Caco-2 (cell line): ENCODE measurements around the gene SPRN. TPM values are rescaled to one million over a fixed set of nuclear protein-coding genes. Genes with fewer than 3 reads are reported as not detected.
"Not testable (repeated sequence)": the region's sequence is repeated elsewhere in the genome, so short reads cannot be mapped to it uniquely, and the experiment has no call there.

Source experiments
- Bru-seq: library from RNA; stranded (reverse); fragments of 400-500 nt; gene quantifications from one replicate; lab custom pipeline; 2021; lab: Mats Ljungman, UMichigan
- BruChase-seq, 2 experiments: library from RNA; stranded (reverse); fragments of 400-500 nt; gene quantifications; one replicate each; lab custom pipeline; 2021; lab: Mats Ljungman, UMichigan
- BruUV-seq: library from RNA; stranded (reverse); fragments of 400-500 nt; replicated peaks from 2 replicates; lab custom pipeline; 2021; lab: Mats Ljungman, UMichigan
- CTCF ChIA-PET: fragments of 300-600 bp; sonication (Branson Sonifier 250); formaldehyde crosslinking; loops from one replicate; lab custom pipeline; 2022; ENCODE audit warnings: antibody characterized with exemption; lab: Charles Lee
- POLR2A ChIA-PET: fragments of 300-600 bp; sonication (Branson Sonifier 250); formaldehyde crosslinking; loops from one replicate; lab custom pipeline; 2022; ENCODE audit warnings: antibody characterized with exemption; lab: Charles Lee
- DNase-seq, 2 experiments: peaks; one replicate each; pipeline versions ENCODE4 v3.0.0 to v3.0.0-alpha.2; 2020 to 2022
- H3K27me3 ChIP-seq: replicated peaks from 2 replicates; pipeline ENCODE4 v1.6.0; 2011; ENCODE audit warnings: low read length; ENCODE audit not compliant: control insufficient read depth, insufficient read depth
- H3K36me3 ChIP-seq: 2 replicates; pipeline ENCODE4 v1.5.1; 2011; ENCODE audit warnings: low read length; ENCODE audit not compliant: control insufficient read depth, insufficient read depth
- H3K4me1 ChIP-seq: fragments of 250-450 bp; sonication (Bioruptor Pico); 2 replicates; pipeline ENCODE4 v1.5.1; 2020; ENCODE audit warnings: mild to moderate bottlenecking
- H3K4me3 ChIP-seq: 2 replicates; pipeline ENCODE4 v1.5.1; 2011; ENCODE audit warnings: low read depth, mild to moderate bottlenecking, control low read depth, low read length
- H3K9me3 ChIP-seq: fragments of 250-450 bp; sonication (Bioruptor Pico); 2 replicates; pipeline ENCODE4 v1.5.1; 2020; ENCODE audit warnings: mild to moderate bottlenecking, moderate library complexity
- H3K27ac Mint-ChIP-seq: one replicate; pipeline ENCODE4 v1.8.0; 2022; ENCODE audit warnings: mixed read lengths; ENCODE audit not compliant: unreplicated experiment
- H3K27me3 Mint-ChIP-seq: one replicate; pipeline ENCODE4 v1.8.0; 2022; ENCODE audit warnings: mixed read lengths; ENCODE audit not compliant: insufficient read depth, unreplicated experiment
- H3K36me3 Mint-ChIP-seq: one replicate; pipeline ENCODE4 v1.8.0; 2022; ENCODE audit warnings: mild to moderate bottlenecking, mixed read lengths; ENCODE audit not compliant: insufficient read depth, unreplicated experiment
- H3K4me1 Mint-ChIP-seq: one replicate; pipeline ENCODE4 v1.8.0; 2022; ENCODE audit warnings: low read depth, mixed read lengths; ENCODE audit not compliant: unreplicated experiment
- H3K4me3 Mint-ChIP-seq: one replicate; pipeline ENCODE4 v1.8.0; 2022; ENCODE audit warnings: mild to moderate bottlenecking, moderate library complexity, mixed read lengths; ENCODE audit not compliant: unreplicated experiment
- H3K9me3 Mint-ChIP-seq: one replicate; pipeline ENCODE4 v1.8.0; 2022; ENCODE audit warnings: mixed read lengths; ENCODE audit not compliant: unreplicated experiment
- intact Hi-C: fragments of 100-400 bp; cut with micrococcal nuclease; formaldehyde crosslinking; loops from one replicate; pipeline ENCODE4 v1.10.0; 2022; ENCODE audit not compliant: unreplicated experiment
- long read RNA-seq: library from polyadenylated mRNA; stranded (forward); transcript quantifications from one replicate; pipeline ENCODE4 v2.0.0, GENCODE V29; 2022
- total RNA-seq: library from RNA; stranded (reverse); gene quantifications from 2 replicates; pipeline ENCODE4 v1.2.3, GENCODE V29; 2022
- TF ChIP-seq, protein P1 (sequence below), 2 experiments: fragments of 200-600 bp in 1 of 2; IDR thresholded peaks; 1 replicate in 1 of 2; 2 replicates in 1 of 2; pipeline versions ENCODE4 v1.5.1 to v1.8.0; 2011 to 2022; ENCODE audit warnings: antibody characterized with exemption in 1 of 2, control low read depth in 1 of 2, inconsistent platforms in 1 of 2, low read depth in 1 of 2, low read length in 1 of 2, mild to moderate bottlenecking in 1 of 2, moderate library complexity in 1 of 2; ENCODE audit not compliant: insufficient read depth in 1 of 2, severe bottlenecking in 1 of 2, unreplicated experiment in 1 of 2

Gene SPRN, protein sequence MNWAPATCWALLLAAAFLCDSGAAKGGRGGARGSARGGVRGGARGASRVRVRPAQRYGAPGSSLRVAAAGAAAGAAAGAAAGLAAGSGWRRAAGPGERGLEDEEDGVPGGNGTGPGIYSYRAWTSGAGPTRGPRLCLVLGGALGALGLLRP
- total RNA-seq (not detected in 2 replicates), Bru-seq, nascent RNA (not detected), BruChase-seq, experiment 1, labeled RNA remaining after a 2-hour chase (not detected), BruChase-seq, experiment 2, labeled RNA remaining after a 6-hour chase (not detected)
- long read RNA-seq = 0 reads

DNA sequence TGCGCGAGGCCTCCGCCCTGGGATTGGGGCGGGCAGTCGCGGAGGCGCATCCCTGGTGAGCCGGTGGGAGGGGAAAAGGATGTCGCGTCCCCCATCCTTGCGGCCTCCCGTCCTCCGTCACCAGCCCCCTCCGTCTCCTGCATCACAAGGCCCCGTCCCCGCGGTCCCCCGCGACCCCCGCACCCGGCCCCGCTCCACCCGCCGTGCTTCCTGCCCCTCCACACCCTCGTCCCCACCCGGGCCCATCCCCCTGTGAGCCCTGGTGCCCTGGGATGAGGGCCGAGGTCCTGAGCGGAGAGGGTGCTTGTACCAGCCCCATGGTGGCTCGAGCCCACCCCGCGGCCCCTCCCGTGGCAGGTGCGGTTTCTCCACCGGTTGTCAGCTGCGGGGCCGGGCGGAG lies at the start of gene SPRN:
Gene SPRN, minus strand, starts transcription at position 25 of the 400 bp plus-strand sequence. CDS start 944 bp downstream, outside the sequence.
- H3K27ac Mint-ChIP-seq, H3K4me1 ChIP-seq, H3K27me3 ChIP-seq, H3K9me3 Mint-ChIP-seq, BruUV-seq, H3K36me3 ChIP-seq, POLR2A ChIA-PET, H3K27me3 Mint-ChIP-seq, H3K9me3 ChIP-seq, intact Hi-C loops, DNase-seq, H3K4me1 Mint-ChIP-seq, CTCF ChIA-PET: not testable (repeated sequence)
- Mint-ChIP-seq H3K4me3 (peak within 1 kb of the TSS; percentile 61), H3K36me3 (peaks cover 42% of the 10 kb centered on the region)
- H3K4me3 ChIP-seq = peak within 1 kb of the TSS; percentile 22

DNA sequence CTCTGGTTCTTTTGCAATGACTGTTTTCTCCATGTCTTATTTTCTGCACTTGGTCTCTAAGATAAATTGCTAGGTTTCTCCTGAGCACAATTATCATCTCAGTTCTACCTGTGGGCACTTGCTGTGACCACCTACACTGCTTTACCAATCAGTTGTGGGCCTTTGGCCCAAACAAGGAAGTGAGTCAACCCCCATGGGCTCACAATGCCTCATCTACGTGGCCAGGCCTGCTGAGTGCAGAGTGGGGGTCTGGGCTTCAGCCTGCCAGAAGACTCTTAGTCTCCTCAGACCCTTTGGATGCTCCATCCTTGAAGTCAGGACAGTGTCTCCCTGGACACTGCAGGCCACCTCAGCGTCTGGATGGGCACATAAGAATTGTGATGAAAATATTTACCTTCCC lies 49.6 kb upstream of the SPRN start:
- DNase-seq = no peak
- no peaks in the 10 kb centered on the region for H3K9me3 Mint-ChIP-seq
- TF ChIP-seq, protein P1, sequence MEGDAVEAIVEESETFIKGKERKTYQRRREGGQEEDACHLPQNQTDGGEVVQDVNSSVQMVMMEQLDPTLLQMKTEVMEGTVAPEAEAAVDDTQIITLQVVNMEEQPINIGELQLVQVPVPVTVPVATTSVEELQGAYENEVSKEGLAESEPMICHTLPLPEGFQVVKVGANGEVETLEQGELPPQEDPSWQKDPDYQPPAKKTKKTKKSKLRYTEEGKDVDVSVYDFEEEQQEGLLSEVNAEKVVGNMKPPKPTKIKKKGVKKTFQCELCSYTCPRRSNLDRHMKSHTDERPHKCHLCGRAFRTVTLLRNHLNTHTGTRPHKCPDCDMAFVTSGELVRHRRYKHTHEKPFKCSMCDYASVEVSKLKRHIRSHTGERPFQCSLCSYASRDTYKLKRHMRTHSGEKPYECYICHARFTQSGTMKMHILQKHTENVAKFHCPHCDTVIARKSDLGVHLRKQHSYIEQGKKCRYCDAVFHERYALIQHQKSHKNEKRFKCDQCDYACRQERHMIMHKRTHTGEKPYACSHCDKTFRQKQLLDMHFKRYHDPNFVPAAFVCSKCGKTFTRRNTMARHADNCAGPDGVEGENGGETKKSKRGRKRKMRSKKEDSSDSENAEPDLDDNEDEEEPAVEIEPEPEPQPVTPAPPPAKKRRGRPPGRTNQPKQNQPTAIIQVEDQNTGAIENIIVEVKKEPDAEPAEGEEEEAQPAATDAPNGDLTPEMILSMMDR (IDR thresholded peaks at IDR 0.05; ENCODE audit: insufficient read depth in 1 of 2, low read depth in 1 of 2, low read length in 1 of 2, severe bottlenecking in 1 of 2, unreplicated experiment in 1 of 2) = no peak
- no peak overlapping the region for H3K4me3 Mint-ChIP-seq
- no peaks in the 10 kb centered on the region for H3K4me1 Mint-ChIP-seq
- POLR2A ChIA-PET = no interaction called here
- no TSS peak for BruUV-seq
- Histone ChIP-seq H3K4me3 (no peak overlapping the region), H3K4me1 (no peaks in the 10 kb centered on the region), H3K9me3 (peaks cover 3% of the 10 kb centered on the region; the same call in 1 of the 2 replicates), H3K36me3 (no peaks in the 10 kb centered on the region), H3K27me3 (peaks cover 3% of the 10 kb centered on the region)
- CTCF ChIA-PET = no interaction called here
- H3K27me3 Mint-ChIP-seq = peaks cover 26% of the 10 kb centered on the region
- H3K27ac Mint-ChIP-seq = no peak overlapping the region
- intact Hi-C loops = no loop called here
- no peaks in the 10 kb centered on the region for H3K36me3 Mint-ChIP-seq

DNA sequence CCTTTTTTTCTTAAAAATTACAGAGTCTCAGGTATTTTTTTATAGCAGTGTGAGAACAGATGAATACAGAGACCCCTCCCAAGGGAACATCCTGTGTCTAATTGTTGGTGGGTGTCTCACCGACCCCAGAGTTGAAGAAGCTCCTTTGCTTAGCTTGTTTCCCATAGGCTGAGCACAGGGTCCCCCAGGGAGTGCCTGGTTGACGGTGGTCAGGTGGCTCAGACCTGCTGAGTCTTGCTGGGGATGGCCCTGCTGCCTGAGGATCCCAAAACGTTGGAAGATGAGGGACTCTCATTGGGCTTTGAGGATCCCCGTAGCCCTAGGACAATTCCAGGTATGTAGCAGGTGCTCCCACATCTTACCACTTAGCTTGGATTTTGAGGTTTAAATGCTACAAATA lies 48.8 kb upstream of the SPRN start:
- no TSS peak for BruUV-seq
- Histone ChIP-seq H3K36me3 (no peaks in the 10 kb centered on the region), H3K4me1 (no peaks in the 10 kb centered on the region), H3K27me3 (peaks cover 3% of the 10 kb centered on the region), H3K9me3 (peaks cover 3% of the 10 kb centered on the region; the same call in 1 of the 2 replicates), H3K4me3 (no peak overlapping the region)
- no peaks in the 10 kb centered on the region for H3K4me1 Mint-ChIP-seq
- H3K27ac Mint-ChIP-seq = no peak overlapping the region
- intact Hi-C loops = no loop called here
- no peaks in the 10 kb centered on the region for H3K9me3 Mint-ChIP-seq
- peaks cover 28% of the 10 kb centered on the region for H3K27me3 Mint-ChIP-seq
- DNase-seq = no peak
- H3K4me3 Mint-ChIP-seq = no peak overlapping the region
- TF ChIP-seq, protein P1 (IDR thresholded peaks at IDR 0.05; ENCODE audit: insufficient read depth in 1 of 2, low read depth in 1 of 2, low read length in 1 of 2, severe bottlenecking in 1 of 2, unreplicated experiment in 1 of 2) = no peak
- POLR2A ChIA-PET = no interaction called here
- no peaks in the 10 kb centered on the region for H3K36me3 Mint-ChIP-seq
- CTCF ChIA-PET = interaction anchor here (0.5 kb wide), 1 partner anchor 126 kb away, joined by 4 read pairs; no protein-coding TSS in a partner anchor
